Measurements from ENCODE around the gene HMG20B. TPM values are rescaled to one million over a fixed set of nuclear protein-coding genes. Genes with fewer than 3 reads are reported as not detected.
"Not testable (repeated sequence)": the region's sequence is repeated elsewhere in the genome, so short reads cannot be mapped to it uniquely, and the experiment has no call there.

The HMG20B gene
- total RNA-seq, 1 experiment from 2014 or later, result 115 TPM

GRCh38 chr19:3528080-3528479 is 44.7 kb upstream of the HMG20B start:
- H3K79me2 ChIP-seq (ENCODE audit: low read depth), result no peaks in the 10 kb centered on the region
- no peak overlapping the region for H3K27ac ChIP-seq
- ChIA-PET CTCF (no interaction called here), POLR2A (ENCODE audit: unreplicated experiment) (no interaction called here)
- H3F3A ChIP-seq (ENCODE audit: insufficient read depth, low read depth), result no peaks in the 10 kb centered on the region
- H2AFZ ChIP-seq, result no peak overlapping the region
- no peak for DNase-seq
- intact Hi-C loops (cut with micrococcal nuclease; ENCODE audit: unreplicated experiment), result no loop called here
- no peak overlapping the region for H3K4me3 ChIP-seq
- no peaks in the 10 kb centered on the region for H3K4me1 ChIP-seq (replicated peaks; ENCODE audit: insufficient read depth)
- no peaks in the 10 kb centered on the region for H4K20me1 ChIP-seq (ENCODE audit: insufficient read depth)
- TF ChIP-seq EZH2 (IDR thresholded peaks at IDR 0.05; ENCODE audit: low read depth) (no peak), CTCF (conservative IDR thresholded peaks at IDR 0.05) (no peak)
- no peaks in the 10 kb centered on the region for H3K27me3 ChIP-seq (ENCODE audit: insufficient read depth, low read depth)
- no peaks in the 10 kb centered on the region for H3K9me2 ChIP-seq (ENCODE audit: insufficient read depth)
- H3K4me2 ChIP-seq, result no peak overlapping the region
- no peaks in the 10 kb centered on the region for H3K9me3 ChIP-seq (ENCODE audit: insufficient read depth, low read depth)
- no TSS peak for BruUV-seq (replicated peaks)
- H3K36me3 ChIP-seq (ENCODE audit: low read depth), result no peaks in the 10 kb centered on the region

GRCh38 chr19:3528539-3529211 is 44.1 kb upstream of the HMG20B start:
- Histone ChIP-seq H3K36me3 (ENCODE audit: low read depth) (no peaks in the 10 kb centered on the region), H3K9me3 (ENCODE audit: insufficient read depth, low read depth) (no peaks in the 10 kb centered on the region), H3K27ac (no peak overlapping the region), H3K27me3 (ENCODE audit: insufficient read depth, low read depth) (no peaks in the 10 kb centered on the region), H3K9me2 (ENCODE audit: insufficient read depth) (no peaks in the 10 kb centered on the region), H3K4me1 (replicated peaks; ENCODE audit: insufficient read depth) (no peaks in the 10 kb centered on the region), H3K4me3 (no peak overlapping the region), H2AFZ (no peak overlapping the region), H3F3A (ENCODE audit: insufficient read depth, low read depth) (no peaks in the 10 kb centered on the region), H3K4me2 (no peak overlapping the region), H4K20me1 (ENCODE audit: insufficient read depth) (no peaks in the 10 kb centered on the region), H3K79me2 (ENCODE audit: low read depth) (no peaks in the 10 kb centered on the region)
- ChIA-PET CTCF (no interaction called here), POLR2A (ENCODE audit: unreplicated experiment) (no interaction called here)
- no peak for DNase-seq
- TF ChIP-seq EZH2 (IDR thresholded peaks at IDR 0.05; ENCODE audit: low read depth), result no peak
- no peak for TF ChIP-seq CTCF (conservative IDR thresholded peaks at IDR 0.05)
- intact Hi-C loops (cut with micrococcal nuclease; ENCODE audit: unreplicated experiment), result no loop called here
- no TSS peak for BruUV-seq (replicated peaks)

- H2AFZ ChIP-seq; H3K4me2 ChIP-seq; H3K36me3 ChIP-seq (ENCODE audit: low read depth); BruUV-seq (replicated peaks); H4K20me1 ChIP-seq (ENCODE audit: insufficient read depth); H3K9me2 ChIP-seq (ENCODE audit: insufficient read depth); POLR2A ChIA-PET (ENCODE audit: unreplicated experiment); H3K27me3 ChIP-seq (ENCODE audit: insufficient read depth, low read depth); H3K27ac ChIP-seq; H3K9me3 ChIP-seq (ENCODE audit: insufficient read depth, low read depth); H3K4me3 ChIP-seq; H3K4me1 ChIP-seq (replicated peaks; ENCODE audit: insufficient read depth); intact Hi-C loops (cut with micrococcal nuclease; ENCODE audit: unreplicated experiment); H3K79me2 ChIP-seq (ENCODE audit: low read depth); DNase-seq; CTCF ChIA-PET; H3F3A ChIP-seq (ENCODE audit: insufficient read depth, low read depth): not testable (repeated sequence)
These were observed 43.4 kb upstream of the HMG20B start for GRCh38 chr19:3529299-3529698.

- Histone ChIP-seq H3F3A (ENCODE audit: insufficient read depth, low read depth) (no peaks in the 10 kb centered on the region), H2AFZ (no peak overlapping the region), H3K4me2 (no peak overlapping the region), H3K9me3 (ENCODE audit: insufficient read depth, low read depth) (no peaks in the 10 kb centered on the region), H4K20me1 (ENCODE audit: insufficient read depth) (no peaks in the 10 kb centered on the region), H3K36me3 (ENCODE audit: low read depth) (no peaks in the 10 kb centered on the region), H3K27me3 (ENCODE audit: insufficient read depth, low read depth) (no peaks in the 10 kb centered on the region), H3K79me2 (ENCODE audit: low read depth) (no peaks in the 10 kb centered on the region), H3K4me1 (replicated peaks; ENCODE audit: insufficient read depth) (no peaks in the 10 kb centered on the region), H3K27ac (no peak overlapping the region), H3K9me2 (ENCODE audit: insufficient read depth) (no peaks in the 10 kb centered on the region), H3K4me3 (no peak overlapping the region)
- no TSS peak for BruUV-seq (replicated peaks)
- intact Hi-C loops (cut with micrococcal nuclease; ENCODE audit: unreplicated experiment), result no loop called here
- ChIA-PET POLR2A (ENCODE audit: unreplicated experiment) (no interaction called here), CTCF (no interaction called here)
- TF ChIP-seq CTCF (conservative IDR thresholded peaks at IDR 0.05), result no peak
- TF ChIP-seq EZH2 (IDR thresholded peaks at IDR 0.05; ENCODE audit: low read depth), result no peak
- no peak for DNase-seq
These were observed 42.4 kb upstream of the HMG20B start for GRCh38 chr19:3530389-3530788.

All from PC-9 (cell line).